HEK293T (cell line): ENCODE data around the gene REXO1.

Experiments
- FOXM1 ChIP-seq: fragments of 450-650 bp; IDR thresholded peaks from 2 replicates; pipeline ENCODE4 v1.6.1; 2017; ENCODE audit warnings: mild to moderate bottlenecking, borderline replicate concordance
- LEF1 ChIP-seq: fragments of 450-650 bp; IDR thresholded peaks from 2 replicates; pipeline ENCODE4 v1.6.1; 2017; ENCODE audit warnings: mild to moderate bottlenecking, borderline replicate concordance
- TARDBP ChIP-seq: fragments of 450-650 bp; IDR thresholded peaks from 2 replicates; pipeline ENCODE4 v1.6.1; 2016

- TF ChIP-seq FOXM1 (no peak), TARDBP (no peak), LEF1 (no peak)
Observed at GRCh38 chr19:1888385-1888784, 40.1 kb upstream of the REXO1 start.
